GM04504 (cell line): ENCODE measurements around the gene MAPK13.
"Not testable (repeated sequence)": the region's sequence is repeated elsewhere in the genome, so short reads cannot be mapped to it uniquely, and the experiment has no call there.

Source experiments
- DNase-seq: peaks from one replicate; pipeline ENCODE4 v3.0.0-alpha.2; 2012; ENCODE audit warnings: low read depth

MAPK13 gene

DNA sequence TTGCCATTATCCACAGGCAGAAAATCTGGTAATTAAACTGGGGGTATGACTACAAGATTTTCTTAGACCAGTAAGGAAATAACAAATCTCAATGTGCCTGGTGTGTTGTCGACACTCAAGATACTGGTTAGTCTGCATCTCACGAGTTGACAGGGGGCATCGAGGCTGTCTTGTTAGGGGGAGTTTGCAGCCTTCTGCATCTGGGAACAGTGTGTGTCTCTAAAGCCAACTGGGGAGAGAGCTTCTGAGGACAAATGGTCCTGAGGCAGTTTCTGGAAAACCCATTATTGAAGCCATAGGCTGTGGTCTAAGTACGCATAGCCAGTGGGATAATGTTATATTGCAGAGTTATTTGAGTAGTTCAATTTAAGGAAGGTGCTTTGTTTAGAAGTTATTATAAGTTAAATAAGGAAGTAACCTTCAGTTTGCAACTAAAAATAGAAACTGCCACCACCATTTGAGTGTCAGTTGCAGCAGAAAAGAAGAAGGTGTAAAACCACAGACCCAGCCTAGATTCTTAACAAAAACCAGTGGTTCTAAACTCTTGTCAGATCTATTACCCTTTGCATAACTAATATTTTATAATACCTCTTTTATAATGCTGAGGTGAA is 15.4 kb upstream of the MAPK13 start:
- no peak for DNase-seq

GRCh38 chr6:36115412-36115811 is 14.9 kb upstream of the MAPK13 start:
- no peak for DNase-seq

GRCh38 chr6:36116066-36116864 is 14.0 kb upstream of the MAPK13 start:
- DNase-seq, result no peak

- DNase-seq, result no peak
Measured at GRCh38 chr6:36116943-36117342, 13.4 kb upstream of the MAPK13 start.

DNA sequence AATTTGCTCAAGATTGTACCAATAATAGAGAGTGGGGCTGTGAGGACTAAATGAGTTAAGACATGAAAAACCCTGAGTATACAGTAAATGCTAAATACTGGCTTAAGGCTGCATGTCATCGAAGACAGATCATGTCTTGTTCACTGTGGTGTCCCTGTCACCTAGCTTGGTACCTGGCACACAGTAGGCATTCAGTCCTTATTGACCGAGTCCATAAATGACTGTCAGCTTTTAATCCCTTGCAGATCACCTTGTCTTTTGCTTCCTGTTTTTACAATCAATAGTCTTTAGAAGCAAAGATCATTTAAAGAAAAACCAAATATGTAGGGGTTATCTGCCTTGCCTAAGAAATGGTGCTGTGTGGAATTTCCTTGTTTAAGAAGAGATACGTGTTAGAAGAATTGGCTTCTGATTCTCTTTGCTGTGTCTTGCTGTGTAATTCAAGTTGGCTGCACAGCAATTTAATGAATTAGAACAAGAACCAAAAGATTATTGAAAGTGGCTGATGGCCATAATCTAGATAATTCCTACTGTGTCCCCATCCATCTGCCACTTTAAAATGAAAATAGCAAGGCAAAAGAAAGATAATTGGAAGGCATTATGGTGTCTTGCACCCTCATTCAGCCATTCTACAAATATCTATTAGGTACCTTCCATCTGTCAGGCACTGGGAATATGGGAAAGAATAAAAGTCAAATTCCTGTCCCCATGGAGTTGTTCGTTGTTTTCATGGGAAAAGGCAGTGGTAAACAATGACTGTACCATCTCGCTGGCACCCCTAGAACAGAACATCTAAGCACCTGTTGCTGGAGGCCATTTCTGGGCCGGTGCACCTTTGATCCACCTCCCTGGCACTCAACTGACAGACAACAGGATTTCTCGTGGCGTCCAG is 12.4 kb upstream of the MAPK13 start:
- DNase-seq, result no peak

DNA sequence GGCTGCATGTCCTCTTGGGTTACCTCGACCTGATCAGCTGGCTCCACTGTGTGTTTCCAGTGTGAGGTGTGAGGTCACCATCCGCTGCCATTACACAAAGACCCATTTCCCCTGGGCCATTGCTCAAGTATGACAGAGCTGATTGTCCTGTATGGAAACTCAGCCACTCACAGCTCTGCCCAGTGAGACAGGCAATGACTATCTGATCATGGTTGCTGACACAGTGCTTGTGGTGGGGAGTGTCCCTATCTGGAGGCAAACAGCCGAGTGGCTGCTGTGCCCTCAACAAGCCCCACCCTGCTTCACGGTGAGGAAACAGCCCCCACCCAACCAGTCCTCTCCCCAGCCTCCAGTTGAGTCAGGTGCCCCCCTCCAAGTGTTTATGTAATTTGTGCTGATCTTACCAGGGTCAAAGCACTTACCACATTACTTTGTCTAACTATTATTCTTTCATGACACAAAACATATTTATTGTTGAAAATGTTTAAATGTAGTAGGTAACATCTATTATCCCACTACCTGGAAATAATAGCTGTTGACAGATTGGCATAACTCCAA is 11.7 kb upstream of the MAPK13 start:
- DNase-seq, result no peak

- no peak for DNase-seq
Measured at GRCh38 chr6:36119209-36119608, 11.1 kb upstream of the MAPK13 start.

DNA sequence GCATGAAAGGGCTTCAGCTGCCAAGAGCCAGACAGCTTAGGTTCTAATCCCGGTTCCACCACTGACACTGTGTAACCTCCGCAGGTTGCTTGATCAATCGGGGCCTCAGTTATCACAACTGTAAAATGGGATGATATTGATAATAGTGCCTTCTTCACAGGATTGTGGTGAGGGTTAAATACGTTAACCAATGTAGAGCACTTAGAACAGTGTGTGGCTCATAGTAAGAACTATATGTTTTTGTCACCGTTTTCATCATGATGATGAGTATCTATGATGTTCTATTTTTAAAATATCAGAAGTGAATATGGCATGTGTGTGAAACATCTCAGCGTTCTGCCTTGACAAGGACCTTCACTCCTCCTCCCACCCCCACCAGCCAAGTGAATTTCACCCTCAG is 10.3 kb upstream of the MAPK13 start:
- no peak for DNase-seq

GRCh38 chr6:36120539-36120938 is 9.8 kb upstream of the MAPK13 start:
- no peak for DNase-seq

- peak; percentile 24 for DNase-seq
Measured at GRCh38 chr6:36120979-36121786, 9.1 kb upstream of the MAPK13 start.

DNA sequence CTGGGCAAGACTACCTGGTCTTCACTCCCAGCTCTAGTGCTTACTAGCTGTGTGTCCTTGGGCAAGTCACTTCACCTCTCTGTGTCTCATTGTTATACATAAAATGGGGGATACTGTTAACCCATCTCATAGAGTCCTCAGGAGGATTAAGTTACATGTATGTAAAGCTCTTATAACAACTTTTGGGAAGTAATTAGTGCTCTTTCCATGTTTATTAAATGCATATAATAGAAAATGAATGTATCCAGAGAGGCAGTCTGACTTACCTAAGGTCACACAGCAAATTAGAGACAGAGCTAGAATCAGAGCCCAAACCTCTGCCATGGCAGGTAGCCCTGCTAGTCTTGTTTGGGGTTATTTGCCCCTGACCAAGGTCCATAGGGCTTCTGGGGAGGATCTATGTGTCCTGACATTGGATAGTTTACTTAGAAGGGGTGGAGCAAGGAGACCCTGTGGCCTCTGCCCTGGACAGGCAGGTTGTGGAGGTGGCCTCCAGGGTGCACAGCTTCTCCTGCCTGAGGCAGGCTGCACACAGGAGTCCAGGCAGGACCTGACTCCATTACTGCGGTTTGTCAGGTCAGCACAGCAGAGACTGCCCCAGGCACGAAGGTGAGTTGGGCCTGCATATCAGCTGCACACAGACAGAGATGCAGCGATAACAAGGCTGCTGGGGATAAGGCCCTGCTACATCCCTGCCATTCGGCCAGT is 8.4 kb upstream of the MAPK13 start:
- DNase-seq, result no peak

- no peak for DNase-seq
Measured at GRCh38 chr6:36122495-36123269, 7.6 kb upstream of the MAPK13 start.

DNA sequence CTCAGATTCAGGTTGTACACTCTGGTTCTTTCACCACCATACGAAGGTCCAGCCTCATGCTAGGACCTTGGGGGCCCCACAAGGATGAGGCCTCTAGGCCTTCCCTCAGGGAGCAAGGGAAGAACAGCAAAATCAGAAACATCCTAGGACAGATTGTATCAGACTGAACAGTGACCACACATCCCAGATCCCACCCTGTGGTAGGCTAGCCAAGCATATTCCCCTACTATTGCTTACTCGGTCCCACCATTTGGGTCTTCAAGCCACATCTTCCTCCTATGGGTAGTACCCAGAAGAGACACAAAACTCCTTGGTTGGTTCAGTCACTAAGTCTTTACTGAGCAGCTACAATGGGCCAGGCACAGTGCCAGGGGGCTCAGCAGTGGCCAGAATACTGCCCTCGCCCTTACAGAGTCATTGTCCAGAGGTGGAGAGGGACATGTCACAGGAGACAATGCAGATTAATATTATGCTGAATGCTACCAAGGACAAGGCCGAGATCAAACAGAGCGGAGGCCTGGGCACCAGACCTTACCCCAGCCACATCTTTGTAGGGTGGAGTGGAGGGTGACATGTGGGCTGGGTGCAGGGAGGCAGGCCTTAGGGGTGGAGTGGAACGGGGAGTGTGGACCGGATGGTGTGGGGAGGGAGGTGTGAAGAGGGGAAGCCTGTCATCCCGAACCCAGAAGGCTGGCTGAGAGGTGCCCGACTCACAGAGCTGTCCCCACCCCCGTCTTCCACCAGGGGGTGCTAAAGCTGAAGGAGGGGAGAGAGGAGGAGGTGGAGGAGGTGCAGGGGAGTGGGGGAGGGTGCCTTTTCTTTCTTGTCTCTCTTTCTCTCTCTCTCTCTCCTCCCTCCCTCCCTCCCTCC is 6.8 kb upstream of the MAPK13 start:
- DNase-seq, result peak; percentile 60

DNA sequence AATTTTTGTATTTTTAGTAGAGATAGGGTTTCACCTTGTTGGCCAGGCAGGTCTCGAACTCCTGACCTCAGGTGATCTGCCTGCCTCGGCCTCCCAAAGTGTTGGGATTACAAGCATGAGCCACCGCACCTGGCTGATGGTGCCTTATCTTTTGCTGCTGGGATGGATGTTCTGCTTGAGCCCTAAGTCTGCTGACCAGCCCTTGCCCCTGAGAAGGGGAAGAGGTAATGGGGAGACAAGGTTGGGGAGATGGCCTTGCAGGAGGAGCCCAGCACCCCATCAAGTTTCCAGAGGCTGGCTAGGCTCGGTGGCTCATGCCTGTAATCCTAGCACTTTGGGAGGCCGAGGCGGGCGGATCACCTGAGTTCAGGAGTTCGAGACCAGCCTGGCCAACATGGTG is 6.0 kb upstream of the MAPK13 start:
- DNase-seq, result not testable (repeated sequence)

DNA sequence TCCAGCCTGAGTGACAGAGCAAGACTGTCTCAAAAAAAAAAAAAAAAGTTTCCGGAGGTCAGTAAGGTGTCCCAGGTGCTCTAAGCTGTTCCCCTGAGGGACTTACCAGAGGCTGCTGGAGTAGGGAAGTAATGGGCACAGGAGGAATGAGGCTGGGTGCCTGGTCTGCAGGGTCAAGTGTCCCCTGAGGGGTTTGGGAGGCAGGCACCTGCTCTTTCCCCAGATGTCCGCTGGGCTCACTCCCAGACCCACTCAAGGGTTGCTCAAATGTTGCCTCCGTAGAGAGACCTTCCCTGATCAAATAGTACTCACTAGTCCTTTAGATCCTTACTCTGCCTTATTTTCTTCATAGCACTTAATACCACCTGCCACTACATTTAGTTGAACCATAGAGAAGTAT is 5.4 kb upstream of the MAPK13 start:
- no peak for DNase-seq

GRCh38 chr6:36125575-36125974 is 4.7 kb upstream of the MAPK13 start:
- no peak for DNase-seq

DNA sequence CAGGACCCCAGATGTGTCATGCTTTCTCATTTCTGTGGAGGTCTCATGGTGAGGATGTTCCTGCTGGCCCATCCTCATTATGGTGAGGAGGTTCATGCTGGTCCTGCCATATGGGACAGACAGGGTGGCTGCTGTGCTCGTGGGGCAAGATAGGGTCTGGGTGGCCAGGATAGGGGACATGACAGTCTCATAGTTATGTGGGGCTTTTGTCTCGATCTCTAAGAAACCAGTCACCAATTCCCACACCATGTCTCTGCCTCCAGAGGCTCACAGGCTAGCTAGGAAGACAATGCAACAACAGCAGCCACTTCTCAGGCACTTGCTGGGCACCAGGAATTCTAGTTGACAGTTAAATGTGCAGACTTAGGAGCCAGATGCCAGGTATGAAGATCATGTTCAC is 4.2 kb upstream of the MAPK13 start:
- DNase-seq, result no peak

- no peak for DNase-seq
Measured at GRCh38 chr6:36126553-36127458, 3.5 kb upstream of the MAPK13 start.
